OCI-LY7 (cell line): Measurements from ENCODE around the gene DHX34. TPM values are rescaled to one million over a fixed set of nuclear protein-coding genes. Genes with fewer than 3 reads are reported as not detected.

Source experiments
- BruUV-seq: library from RNA; stranded (reverse); fragments of 400-500 nt; replicated peaks from 2 replicates; lab custom pipeline; 2021; lab: Mats Ljungman, UMichigan
- CTCF ChIA-PET: fragments of 300-600 bp; sonication (Branson Sonifier 250); formaldehyde crosslinking; loops from one replicate; lab custom pipeline; 2022; ENCODE audit warnings: antibody characterized with exemption; ENCODE audit not compliant: unreplicated experiment; lab: Charles Lee
- POLR2A ChIA-PET: fragments of 300-600 bp; sonication (Branson Sonifier 250); formaldehyde crosslinking; loops from one replicate; lab custom pipeline; 2022; ENCODE audit warnings: antibody characterized with exemption; lab: Charles Lee
- DNase-seq: peaks from one replicate; pipeline ENCODE4 v3.0.0-alpha.2; 2015; ENCODE audit warnings: low spot score
- H2AFZ ChIP-seq: fragments of 200-600 bp; sonication (generic), shearing (Covaris generic); 2 replicates; pipeline ENCODE4 v1.6.1; 2014; ENCODE audit warnings: mild to moderate bottlenecking, antibody characterized with exemption, low read length, moderate library complexity
- H3K27ac ChIP-seq: fragments of 200-600 bp; sonication (generic); 2 replicates; pipeline ENCODE4 v1.5.1; 2014; ENCODE audit warnings: mixed run types, low read depth, mild to moderate bottlenecking, moderate library complexity, low read length, inconsistent platforms; ENCODE audit not compliant: poor library complexity, severe bottlenecking
- H3K36me3 ChIP-seq: fragments of 200-600 bp; sonication (generic); 2 replicates; pipeline ENCODE4 v1.6.1; 2014; ENCODE audit warnings: mild to moderate bottlenecking, antibody characterized with exemption, low read length, moderate library complexity, mixed read lengths; ENCODE audit not compliant: insufficient read depth
- H3K4me1 ChIP-seq: fragments of 200-600 bp; sonication (generic); 2 replicates; pipeline ENCODE4 v1.5.1; 2014; ENCODE audit warnings: mild to moderate bottlenecking, low read length; ENCODE audit not compliant: insufficient read depth, poor library complexity, severe bottlenecking
- H3K4me2 ChIP-seq: fragments of 200-600 bp; sonication (generic); 2 replicates; pipeline ENCODE4 v1.6.1; 2014; ENCODE audit warnings: mild to moderate bottlenecking, low read length
- H3K4me3 ChIP-seq: fragments of 200-600 bp; sonication (generic); 2 replicates; pipeline ENCODE4 v1.5.1; 2014; ENCODE audit warnings: mild to moderate bottlenecking, low read depth, low read length; ENCODE audit not compliant: poor library complexity, severe bottlenecking
- H3K79me2 ChIP-seq: fragments of 200-600 bp; sonication (generic); 2 replicates; pipeline ENCODE4 v1.6.1; 2016; ENCODE audit warnings: low read depth, mild to moderate bottlenecking, low read length, moderate library complexity, mixed read lengths; ENCODE audit not compliant: insufficient read depth
- H3K9me2 ChIP-seq: fragments of 200-600 bp; sonication (generic); 2 replicates; pipeline ENCODE4 v1.6.1; 2016; ENCODE audit warnings: mild to moderate bottlenecking, low read length, mixed read lengths; ENCODE audit not compliant: insufficient read depth
- H3K9me3 ChIP-seq: fragments of 200-600 bp; sonication (generic); 2 replicates; pipeline ENCODE4 v1.6.1; 2014; ENCODE audit warnings: mild to moderate bottlenecking, mixed run types, low read length, mixed read lengths
- H4K20me1 ChIP-seq: fragments of 200-600 bp; sonication (generic); 2 replicates; pipeline ENCODE4 v1.6.1; 2014; ENCODE audit warnings: mild to moderate bottlenecking, antibody characterized with exemption, low read length, moderate library complexity, mixed read lengths; ENCODE audit not compliant: insufficient read depth
- CTCF ChIP-seq: fragments of 200-600 bp; sonication (generic); conservative IDR thresholded peaks from 2 replicates; pipeline ENCODE4 v1.5.1; 2014; ENCODE audit warnings: mild to moderate bottlenecking, antibody characterized with exemption, low read length, moderate library complexity, mixed read lengths
- EZH2phosphoT487 ChIP-seq: fragments of 200-600 bp; sonication (generic); IDR thresholded peaks from 2 replicates; pipeline ENCODE4 v1.6.1; 2018; ENCODE audit warnings: low read depth, borderline replicate concordance, mild to moderate bottlenecking, mixed run types, antibody characterized with exemption, low read length, moderate library complexity, mixed read lengths
- intact Hi-C: fragments of 100-400 bp; cut with micrococcal nuclease; formaldehyde crosslinking; loops from one replicate; pipeline ENCODE4 v1.10.0; 2022; ENCODE audit not compliant: unreplicated experiment
- total RNA-seq, 2 experiments: library from RNA; depleted of rRNA in 1 of 2; stranded (reverse); fragments of >200 nt in 1 of 2; shearing (Covaris generic) in 1 of 2; gene quantifications; 2 replicates each; pipeline ENCODE4 v1.2.3, GENCODE V29; 2014 to 2022

DHX34 gene
- total RNA-seq, 2 experiments from 2014 or later: 19.7 to 32.2 TPM

GRCh38 chr19:47339196-47339880, 9.8 kb upstream of the DHX34 start:
- Histone ChIP-seq H3K27ac (no peak overlapping the region), H3K9me3 (no peaks in the 10 kb centered on the region), H3K36me3 (no peaks in the 10 kb centered on the region), H4K20me1 (no peaks in the 10 kb centered on the region), H3K4me2 (no peak overlapping the region), H3K9me2 (no peaks in the 10 kb centered on the region), H3K4me1 (peaks cover 11% of the 10 kb centered on the region), H2AFZ (no peak overlapping the region), H3K4me3 (no peak overlapping the region), H3K79me2 (no peaks in the 10 kb centered on the region)
- ChIA-PET POLR2A (no interaction called here), CTCF (interaction anchor here (0.5 kb wide), 1 partner anchor 171 kb away, joined by 3 read pairs; no protein-coding TSS in a partner anchor)
- TF ChIP-seq EZH2phosphoT487 (no peak), CTCF (no peak)
- BruUV-seq: no TSS peak
- intact Hi-C loops: no loop called here
- DNase-seq: no peak

GRCh38 chr19:47340477-47341208, 8.5 kb upstream of the DHX34 start:
- intact Hi-C loops: no loop called here
- CTCF ChIA-PET: no interaction called here
- TF ChIP-seq EZH2phosphoT487 (no peak), CTCF (no peak)

More at GRCh38 chr19:47340477-47341208, 8.5 kb upstream of the DHX34 start:
- no TSS peak for BruUV-seq
- H3K4me1 ChIP-seq: peaks cover 11% of the 10 kb centered on the region
- POLR2A ChIA-PET: interaction anchor here (0.7 to 0.8 kb wide), 2 partner anchors 7 to 396 kb away, joined by 3 to 6 read pairs; no protein-coding TSS in a partner anchor
- DNase-seq: no peak
- H2AFZ ChIP-seq: no peak overlapping the region
- H3K4me3 ChIP-seq: no peak overlapping the region
- no peaks in the 10 kb centered on the region for H3K79me2 ChIP-seq
- no peaks in the 10 kb centered on the region for H3K9me2 ChIP-seq
- no peak overlapping the region for H3K4me2 ChIP-seq
- no peaks in the 10 kb centered on the region for H4K20me1 ChIP-seq
- no peaks in the 10 kb centered on the region for H3K36me3 ChIP-seq
- H3K9me3 ChIP-seq: no peaks in the 10 kb centered on the region
- no peak overlapping the region for H3K27ac ChIP-seq
